ENCODE measurements around the gene TMEM140.

- TF ChIP-seq CTCF (IDR thresholded peaks at IDR 0.05) (no peak), POLR2A (IDR thresholded peaks at IDR 0.05) (no peak)
Measured at GRCh38 chr7:135195156-135195555, 47.3 kb downstream of the TMEM140 start.
